Hippocampal formation (tissue), 2 donors: ENCODE data around the gene DHRS7C.

Source experiments
- DNase-seq, 2 donors: peaks; one replicate each; lab custom pipeline; 2025; lab: John Stamatoyannopoulos, UW

DHRS7C gene

DNA sequence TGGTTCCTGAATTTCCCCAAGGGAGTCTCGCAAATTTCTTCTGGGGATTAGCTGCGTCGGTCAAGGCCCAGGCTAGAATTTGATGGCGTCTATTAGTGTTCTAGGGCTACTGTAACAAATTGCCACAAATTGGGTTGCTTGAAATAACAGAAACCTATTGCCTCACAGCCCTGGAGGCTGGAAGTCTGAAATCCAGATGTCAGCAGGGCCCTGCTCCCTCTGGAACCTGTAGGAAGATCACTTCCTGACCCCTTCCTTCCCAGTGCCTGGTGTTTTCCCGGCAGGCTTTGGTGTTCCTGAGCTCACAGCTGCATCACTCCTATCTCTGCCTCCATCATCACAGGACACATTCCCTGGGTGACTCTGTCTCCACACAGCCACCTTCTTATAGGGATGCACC, 24.4 kb downstream of the DHRS7C start:
- DNase-seq: no peak

DNA sequence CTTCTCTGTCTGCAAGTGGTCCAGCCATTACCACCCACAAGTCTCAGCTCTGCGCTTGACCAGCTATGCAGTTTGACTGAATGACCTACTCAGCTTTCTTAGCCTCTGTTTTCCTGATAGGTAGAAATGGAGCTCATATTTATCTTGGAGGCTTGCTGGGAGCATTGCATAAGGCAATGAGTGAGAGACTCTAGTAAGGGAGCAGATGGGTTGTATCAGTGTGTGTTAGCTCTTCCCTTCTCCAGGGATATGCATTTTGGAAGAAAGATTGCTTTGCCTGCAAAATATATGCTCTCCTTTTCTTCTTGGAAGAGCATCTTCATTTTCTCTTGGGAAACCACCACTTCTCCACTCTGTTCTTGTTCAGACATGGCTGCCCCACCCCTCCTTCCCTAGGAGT, 26.1 kb downstream of the DHRS7C start:
- no peak for DNase-seq

DNA sequence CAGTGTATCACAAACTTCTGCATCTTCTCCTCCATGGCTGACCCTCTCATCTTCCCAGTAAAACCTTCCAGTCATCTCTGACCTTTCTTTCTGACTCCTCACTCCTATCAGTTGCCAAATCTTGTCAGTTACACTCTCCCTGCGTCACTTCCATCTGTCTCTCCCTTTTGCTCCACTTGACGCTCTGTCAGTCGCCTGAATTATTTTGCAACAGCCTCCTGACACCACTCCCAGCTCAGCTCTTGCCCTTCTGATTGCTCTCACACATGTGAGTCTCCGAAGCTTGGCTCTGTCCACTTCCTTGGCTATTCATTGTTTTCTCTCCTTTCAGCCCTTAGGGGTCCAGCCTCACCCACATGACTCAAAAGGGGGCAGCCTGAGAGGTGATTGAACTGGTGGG, 27.7 kb downstream of the DHRS7C start:
- DNase-seq: no peak

DNA sequence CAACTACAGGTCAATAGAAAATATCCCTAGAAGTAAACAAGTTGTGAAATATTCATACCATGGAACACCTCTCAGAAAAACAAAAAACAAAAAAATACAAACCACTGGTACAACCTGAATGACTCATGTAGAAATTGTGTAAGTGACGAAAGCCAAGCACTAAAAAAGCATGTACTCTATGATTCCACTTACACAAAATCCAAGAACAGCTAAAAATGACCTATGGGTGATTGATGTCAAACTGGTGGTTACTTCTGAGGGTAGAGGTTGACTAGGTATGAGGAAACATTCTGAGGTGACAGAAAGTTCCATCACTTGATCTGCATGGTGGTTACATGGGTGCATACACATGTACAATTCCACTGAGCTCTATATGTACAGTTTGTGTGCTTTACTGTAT, 31.1 kb downstream of the DHRS7C start:
- DNase-seq: no peak

DNA sequence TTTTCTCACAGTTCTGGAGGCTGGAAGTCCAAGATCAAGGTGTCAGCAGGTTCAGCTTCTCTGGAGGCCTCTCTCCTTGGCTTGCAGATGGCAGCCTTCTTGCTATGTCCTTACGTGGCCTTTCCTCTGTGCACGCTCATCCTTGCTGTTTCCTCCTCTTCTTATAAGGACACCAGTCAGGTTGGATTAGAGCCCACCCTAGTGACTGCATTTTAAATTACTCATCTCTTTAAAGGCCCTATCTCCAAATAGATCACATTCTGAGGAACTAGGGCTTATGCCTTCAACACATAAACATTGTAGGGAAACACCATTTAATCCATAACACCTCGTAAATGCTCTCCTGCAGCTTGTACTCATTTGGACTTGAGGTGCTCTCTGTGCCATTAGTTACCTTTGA, 36.3 kb downstream of the DHRS7C start:
- no peak for DNase-seq

DNA sequence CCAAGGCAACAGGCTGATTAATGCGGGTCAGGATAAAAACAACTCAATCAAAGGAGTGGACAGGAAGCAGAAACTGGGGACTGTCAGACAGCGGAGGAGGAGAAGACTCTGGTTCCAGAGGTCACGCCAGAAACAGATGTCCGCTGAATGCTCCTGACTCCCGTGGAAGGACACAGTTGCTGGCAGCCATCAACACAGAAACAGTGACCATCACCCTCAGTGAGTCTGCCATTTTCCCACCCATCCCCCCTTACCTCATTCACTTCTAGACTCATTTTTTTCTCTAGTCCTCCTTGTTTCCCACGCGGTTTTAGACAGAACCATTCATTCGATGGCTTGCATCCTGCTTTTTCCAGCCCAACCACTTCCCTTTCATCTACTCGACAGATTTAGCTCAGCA, 40.9 kb downstream of the DHRS7C start:
- no peak for DNase-seq

DNA sequence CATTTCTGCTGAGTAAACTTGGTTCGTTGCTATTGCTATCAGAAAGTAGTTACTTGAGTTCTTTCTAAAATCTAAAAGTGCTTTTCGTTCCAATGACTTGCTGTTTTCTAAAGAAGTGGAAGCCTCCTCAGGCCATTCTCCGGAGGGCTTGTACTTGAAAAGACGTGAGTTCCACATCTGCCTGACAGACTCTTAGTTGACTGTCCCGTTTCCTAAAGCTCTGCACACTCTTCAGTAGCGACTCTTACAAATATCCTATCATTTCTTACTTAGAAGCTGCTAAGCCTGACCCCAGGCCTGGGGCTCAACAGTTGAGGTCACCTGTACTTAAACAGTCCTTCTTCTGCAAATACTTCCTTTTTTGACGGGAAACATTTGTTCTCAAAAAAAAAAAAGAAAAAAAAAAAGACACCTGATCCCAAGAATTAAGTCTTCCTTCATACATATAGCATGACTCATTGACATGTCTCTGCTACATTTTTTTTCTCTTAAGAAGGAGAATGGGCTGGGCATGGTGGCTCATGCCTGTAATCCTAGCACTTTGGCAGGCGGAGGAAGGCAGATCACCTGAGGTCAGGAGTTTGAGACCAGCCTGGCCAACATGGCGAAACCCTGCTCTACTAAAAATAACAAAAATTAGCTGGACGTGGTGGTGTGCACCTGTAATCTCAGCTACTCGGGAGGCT, 61.5 kb downstream of the DHRS7C start:
- no peak for DNase-seq

DNA sequence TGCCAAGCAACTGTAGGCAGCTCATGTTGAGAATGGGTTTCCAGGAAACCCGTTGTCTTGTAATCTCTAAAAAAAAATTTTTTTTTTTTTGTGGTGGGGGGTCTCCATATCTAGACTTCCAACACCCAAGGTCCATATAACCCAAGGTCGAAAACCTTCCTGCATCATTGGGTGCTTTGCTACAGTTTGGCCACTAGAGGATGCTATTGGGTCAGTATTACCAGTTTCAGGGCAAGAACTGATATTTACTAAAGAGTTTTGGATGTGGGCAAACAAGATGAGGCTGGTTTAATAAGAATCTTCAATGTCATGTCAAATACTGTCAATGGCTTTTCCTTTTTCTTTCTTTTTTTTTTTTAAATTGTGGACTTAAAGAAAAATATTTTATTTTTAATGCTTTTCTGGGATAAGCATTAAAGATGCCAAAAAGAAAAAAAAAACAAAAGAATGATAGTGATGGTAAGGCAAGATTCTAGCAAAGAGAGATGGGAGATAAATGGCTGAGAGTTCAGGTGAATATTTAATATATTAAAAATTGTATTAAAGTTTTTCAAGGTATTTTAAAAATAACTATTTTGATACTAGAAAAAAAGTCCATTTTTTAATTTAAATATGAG, 62.2 kb downstream of the DHRS7C start:
- DNase-seq: peak in 1 of 2 donors; percentile 55

DNA sequence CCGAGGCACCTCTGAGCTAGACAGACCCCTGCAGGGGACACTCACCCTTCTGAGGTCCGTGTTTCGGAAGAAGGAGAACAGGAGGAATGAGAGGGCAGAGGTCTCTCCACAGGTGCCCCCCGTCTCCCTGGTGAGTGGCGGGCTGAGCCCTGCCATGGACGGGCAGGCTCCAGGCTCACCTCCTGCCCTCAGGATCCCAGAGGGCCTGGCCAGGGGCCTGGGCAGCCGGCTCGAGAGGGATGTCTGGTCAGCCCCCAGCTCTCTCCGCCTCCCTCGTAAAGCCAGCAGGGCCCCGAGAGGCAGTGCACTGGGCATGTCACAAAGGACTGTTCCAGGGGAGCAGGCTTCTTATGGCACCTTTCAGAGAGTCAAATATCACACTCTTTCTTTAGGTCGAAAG, 62.8 kb downstream of the DHRS7C start:
- no peak for DNase-seq

DNA sequence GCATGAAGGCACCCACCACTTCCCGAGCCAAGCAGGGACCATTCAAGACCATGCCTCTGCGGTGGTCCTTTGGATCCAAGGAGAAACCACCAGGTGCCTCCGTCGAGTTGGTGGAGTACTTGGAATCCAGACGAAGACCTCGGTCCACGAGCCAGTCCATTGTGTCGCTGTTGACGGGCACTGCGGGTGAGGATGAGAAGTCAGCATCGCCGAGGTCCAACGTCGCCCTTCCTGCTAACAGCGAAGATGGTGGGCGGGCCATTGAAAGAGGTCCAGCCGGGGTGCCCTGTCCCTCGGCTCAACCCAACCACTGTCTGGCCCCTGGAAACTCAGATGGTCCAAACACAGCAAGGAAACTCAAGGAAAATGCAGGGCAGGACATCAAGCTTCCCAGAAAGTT, 63.4 kb downstream of the DHRS7C start:
- no peak for DNase-seq

DNA sequence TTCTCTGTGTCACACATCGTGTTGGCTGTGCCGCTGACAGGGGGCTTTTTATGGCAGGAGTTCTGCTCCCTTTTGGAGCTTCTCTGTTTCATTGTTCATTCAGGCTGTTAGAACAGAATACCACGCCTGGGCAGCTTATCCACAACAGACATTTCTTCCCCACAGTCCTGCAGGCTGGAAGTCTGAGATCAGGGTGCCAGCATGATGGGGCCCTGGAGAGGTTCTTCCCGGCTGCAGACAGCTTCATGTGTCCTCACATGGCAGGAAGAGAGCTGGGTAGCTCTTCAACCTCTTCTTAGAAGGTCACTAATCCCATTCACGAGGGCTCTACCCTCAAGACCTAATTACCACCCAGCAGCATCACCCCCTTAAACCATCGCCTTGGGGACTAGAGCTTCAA, 65.1 kb downstream of the DHRS7C start:
- no peak for DNase-seq

DNA sequence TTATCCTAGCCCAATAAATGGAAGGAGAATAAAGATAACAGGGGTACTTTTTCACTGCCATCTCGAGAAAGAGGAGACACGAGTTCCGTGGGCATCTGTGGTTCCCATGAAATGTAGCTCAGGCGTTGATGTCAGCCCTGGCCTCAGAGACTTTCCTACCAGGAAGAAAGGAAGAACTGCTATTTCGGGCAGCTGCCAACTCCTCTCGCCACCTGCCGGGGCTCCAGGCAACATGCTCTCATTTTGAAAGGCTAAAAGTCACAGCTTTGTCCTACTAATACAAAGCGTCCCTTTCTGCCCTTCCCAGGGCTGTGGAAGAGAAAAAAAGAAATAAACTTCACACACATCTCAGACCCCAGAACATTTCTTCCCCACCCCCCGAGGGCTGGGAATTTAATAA, 65.8 kb downstream of the DHRS7C start:
- DNase-seq: peak in 1 of 2 donors; percentile 10
